Ectodermal cell (in vitro differentiated cells): ENCODE measurements around the gene PLAAT5.
"Not testable (repeated sequence)": the region's sequence is repeated elsewhere in the genome, so short reads cannot be mapped to it uniquely, and the experiment has no call there.

ENCODE experiments used
- H3K27ac ChIP-seq: 2 replicates; pipeline ENCODE4 v1.7.0; 2013; ENCODE audit warnings: mild to moderate bottlenecking, low read depth, low read length; ENCODE audit not compliant: insufficient read depth, poor library complexity, severe bottlenecking
- H3K27me3 ChIP-seq: 2 replicates; pipeline ENCODE4 v1.7.0; 2013; ENCODE audit warnings: mild to moderate bottlenecking, low read length; ENCODE audit not compliant: insufficient read depth, control insufficient read depth, poor library complexity, severe bottlenecking
- H3K36me3 ChIP-seq: one replicate; pipeline ENCODE4 v1.7.0; 2013; ENCODE audit warnings: low read length; ENCODE audit not compliant: control insufficient read depth, insufficient read depth
- H3K4me1 ChIP-seq: one replicate; pipeline ENCODE4 v1.7.0; 2013; ENCODE audit warnings: low read length; ENCODE audit not compliant: control insufficient read depth, insufficient read depth
- H3K4me3 ChIP-seq: 2 replicates; pipeline ENCODE4 v1.7.0; 2013; ENCODE audit warnings: low read depth, low read length, control low read depth; ENCODE audit not compliant: insufficient read depth
- H3K9me3 ChIP-seq: 2 replicates; pipeline ENCODE4 v1.7.0; 2013; ENCODE audit warnings: mild to moderate bottlenecking, low read length, moderate library complexity; ENCODE audit not compliant: control insufficient read depth
- WGBS, 2 experiments: methylation state at CpG; one replicate each; pipeline ENCODE4 v1.1.7; 2013; ENCODE audit warnings: missing lambda C conversion rate in 2 of 2; 5-methylcytosine and 5-hydroxymethylcytosine counted together

The PLAAT5 gene

DNA sequence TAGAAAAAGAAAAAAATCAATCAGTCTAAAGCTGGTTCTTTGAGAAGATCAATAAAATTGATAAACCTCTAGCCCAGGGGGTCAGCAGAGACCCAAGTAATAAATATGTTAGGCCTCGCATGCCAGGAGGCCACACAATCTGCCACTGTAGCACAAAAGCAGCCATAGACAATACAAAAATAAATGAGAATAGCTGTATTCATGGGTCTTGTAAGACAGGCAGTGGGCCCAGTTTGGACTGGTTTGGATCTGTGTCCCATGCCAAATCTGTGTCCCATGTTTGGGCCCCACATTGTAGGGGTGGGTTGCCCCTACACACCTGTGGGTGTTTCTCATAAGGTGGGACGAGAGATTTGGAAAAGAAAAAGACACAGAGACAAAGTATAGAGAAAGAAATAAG, 39.1 kb upstream of the PLAAT5 start:
- 69 to 73% methylated on average over 2 of the region's 2 CpGs for WGBS, 2 experiments
- Histone ChIP-seq H3K36me3 (no peaks in the 10 kb centered on the region), H3K27me3 (peaks cover 4% of the 10 kb centered on the region), H3K4me3 (no peak overlapping the region), H3K9me3 (no peaks in the 10 kb centered on the region), H3K27ac (no peak overlapping the region), H3K4me1 (peaks cover 20% of the 10 kb centered on the region)

DNA sequence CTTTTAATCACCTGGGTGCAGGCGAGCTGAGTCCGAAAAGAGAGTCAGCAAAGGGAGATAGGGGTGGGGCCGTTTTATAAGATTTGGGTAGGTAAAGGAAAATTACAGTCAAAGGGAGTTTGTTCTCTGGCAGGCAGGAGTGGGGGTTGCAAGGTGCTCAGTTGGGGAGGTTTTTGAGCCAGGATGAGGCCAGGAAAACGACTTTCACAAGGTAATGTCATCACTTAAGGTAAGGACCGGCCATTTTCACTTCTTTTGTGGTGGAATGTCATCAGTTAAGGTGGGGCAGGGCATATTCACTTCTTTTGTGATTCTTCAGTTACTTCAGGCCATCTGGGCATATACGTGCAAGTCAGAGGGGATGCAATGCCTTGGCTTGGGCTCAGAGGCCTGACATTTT, 38.4 kb upstream of the PLAAT5 start:
- not testable (repeated sequence) for H3K4me3 ChIP-seq, H3K27me3 ChIP-seq, H3K27ac ChIP-seq, H3K9me3 ChIP-seq, H3K36me3 ChIP-seq
- WGBS, 2 experiments = 33 to 35% methylated on average over 6 of the region's 6 CpGs
- H3K4me1 ChIP-seq = peaks cover 20% of the 10 kb centered on the region

DNA sequence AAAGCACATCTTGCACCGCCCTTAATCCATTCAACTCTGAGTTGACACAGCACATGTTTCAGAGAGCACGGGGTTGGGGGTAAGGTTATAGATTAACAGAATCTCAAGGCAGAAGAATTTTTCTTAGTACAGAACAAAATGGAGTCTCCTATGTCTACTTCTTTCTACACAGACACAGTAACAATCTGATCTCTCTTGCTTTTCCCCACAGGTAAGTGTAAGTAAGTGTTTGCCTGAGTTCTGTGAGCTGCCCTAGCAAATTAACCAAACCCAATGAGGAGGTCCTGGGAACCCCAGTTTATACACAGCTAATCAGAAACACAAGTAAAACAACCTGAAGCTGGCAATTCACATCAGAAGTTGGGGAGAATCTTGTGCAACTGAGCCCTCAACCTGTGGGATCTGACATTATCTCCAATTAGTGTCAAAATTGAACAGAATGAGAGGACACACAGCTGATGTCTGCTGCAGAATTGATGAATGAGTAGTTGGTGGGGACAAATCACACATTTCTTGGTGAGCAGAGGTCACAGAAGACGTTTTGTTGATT, 37.8 kb upstream of the PLAAT5 start:
- H3K4me1 ChIP-seq = peaks cover 20% of the 10 kb centered on the region
- not testable (repeated sequence) for H3K4me3 ChIP-seq, H3K27ac ChIP-seq, H3K27me3 ChIP-seq, H3K36me3 ChIP-seq, H3K9me3 ChIP-seq
- WGBS, 2 experiments = 11 to 17% methylated on average over 1 of the region's 3 CpGs

DNA sequence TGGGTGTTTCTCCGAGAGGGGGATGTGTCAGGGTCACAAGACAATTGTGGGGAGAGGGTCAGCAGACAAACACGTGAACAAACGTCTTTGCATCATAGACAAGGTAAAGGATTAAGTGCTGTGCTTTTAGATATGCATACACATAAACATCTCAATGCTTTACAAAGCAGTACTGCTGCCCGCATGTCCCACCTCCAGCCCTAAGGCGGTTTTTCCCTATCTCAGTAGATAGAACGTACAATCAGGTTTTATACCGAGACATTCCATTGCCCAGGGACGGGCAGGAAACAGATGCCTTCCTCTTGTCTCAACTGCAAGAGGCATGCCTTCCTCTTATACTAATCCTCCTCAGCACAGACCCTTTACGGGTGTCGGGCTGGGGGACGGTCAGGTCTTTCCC, 37.2 kb upstream of the PLAAT5 start:
- H3K36me3 ChIP-seq, H3K9me3 ChIP-seq, H3K4me3 ChIP-seq, H3K27me3 ChIP-seq, H3K27ac ChIP-seq: not testable (repeated sequence)
- H3K4me1 ChIP-seq = peaks cover 18% of the 10 kb centered on the region
- 20 to 21% methylated on average over 6 to 7 of the region's 11 CpGs for WGBS, 2 experiments

DNA sequence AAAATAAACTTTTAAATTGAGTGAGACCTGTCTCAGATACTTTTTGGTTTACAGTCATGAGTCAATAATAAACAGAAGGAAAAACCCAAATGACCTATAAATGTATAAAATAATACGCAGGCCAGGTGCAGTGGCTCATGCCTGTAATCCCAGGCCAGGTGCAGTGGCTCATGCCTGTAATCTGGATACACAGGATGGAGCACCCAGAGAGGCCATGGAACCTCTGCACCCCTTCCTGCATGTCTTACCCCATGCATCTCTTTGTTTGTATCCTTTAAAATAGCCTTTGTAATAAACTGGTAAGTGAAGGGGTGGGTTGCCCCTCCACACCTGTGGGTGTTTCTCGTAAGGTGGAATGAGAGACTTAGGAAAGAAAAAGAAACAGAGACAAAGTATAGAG, 36.7 kb upstream of the PLAAT5 start:
- WGBS, 2 experiments = 88 to 89% methylated on average over 2 of the region's 2 CpGs

DNA sequence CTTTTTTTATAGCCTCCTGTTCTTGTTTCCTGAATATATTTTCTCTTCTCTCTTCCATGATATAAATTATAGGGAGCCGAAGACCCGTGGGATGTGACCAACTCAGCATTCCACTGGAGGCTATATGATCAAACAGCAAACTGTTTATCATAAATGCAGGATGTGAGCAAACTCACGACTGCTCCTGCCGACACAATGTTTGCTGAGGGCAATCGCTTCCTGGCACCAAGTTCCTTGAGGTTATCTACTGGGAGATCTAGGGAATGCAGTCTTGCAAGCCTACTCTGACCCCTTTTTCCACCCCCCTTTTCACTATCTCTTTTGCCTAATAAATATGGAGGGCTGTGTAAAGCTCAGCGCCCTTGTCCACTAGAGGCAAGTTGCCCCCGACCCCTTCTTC, 32.2 kb upstream of the PLAAT5 start:
- WGBS, 2 experiments = 93 to 95% methylated on average over 7 of the region's 7 CpGs
- no peak overlapping the region for H3K4me3 ChIP-seq
- no peaks in the 10 kb centered on the region for H3K9me3 ChIP-seq
- no peak overlapping the region for H3K27ac ChIP-seq
- no peaks in the 10 kb centered on the region for H3K36me3 ChIP-seq
- H3K27me3 ChIP-seq = no peaks in the 10 kb centered on the region
- no peaks in the 10 kb centered on the region for H3K4me1 ChIP-seq

More for the DNA sequence above, 36.7 kb upstream of the PLAAT5 start:
- Histone ChIP-seq H3K36me3 (no peaks in the 10 kb centered on the region), H3K4me1 (peaks cover 15% of the 10 kb centered on the region), H3K9me3 (no peaks in the 10 kb centered on the region), H3K27me3 (peaks cover 4% of the 10 kb centered on the region), H3K4me3 (no peak overlapping the region), H3K27ac (no peak overlapping the region)

DNA sequence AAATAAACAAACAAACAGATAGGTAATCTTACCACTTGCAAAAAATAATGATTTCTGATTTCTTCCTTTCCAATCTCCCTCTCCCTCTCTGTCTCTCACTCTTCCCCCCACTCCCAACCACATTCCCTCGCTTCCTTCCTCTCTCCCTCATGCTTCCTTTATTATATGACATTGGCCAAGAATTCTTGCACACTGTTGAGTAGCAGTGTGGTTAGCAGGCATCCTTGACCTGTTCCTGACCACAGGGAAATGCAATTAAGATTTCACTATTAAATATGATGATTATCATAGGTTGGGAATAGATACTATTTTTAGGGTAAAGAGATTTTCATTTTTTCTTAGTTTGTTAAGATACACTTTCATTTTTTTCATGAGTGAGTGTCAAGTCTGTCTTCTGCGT, 30.9 kb upstream of the PLAAT5 start:
- Histone ChIP-seq H3K4me1 (no peaks in the 10 kb centered on the region), H3K27ac (no peak overlapping the region), H3K36me3 (no peaks in the 10 kb centered on the region), H3K9me3 (no peaks in the 10 kb centered on the region), H3K4me3 (no peak overlapping the region), H3K27me3 (no peaks in the 10 kb centered on the region)
- WGBS, 2 experiments = 87 to 100% methylated on average over 1 of the region's 2 CpGs

DNA sequence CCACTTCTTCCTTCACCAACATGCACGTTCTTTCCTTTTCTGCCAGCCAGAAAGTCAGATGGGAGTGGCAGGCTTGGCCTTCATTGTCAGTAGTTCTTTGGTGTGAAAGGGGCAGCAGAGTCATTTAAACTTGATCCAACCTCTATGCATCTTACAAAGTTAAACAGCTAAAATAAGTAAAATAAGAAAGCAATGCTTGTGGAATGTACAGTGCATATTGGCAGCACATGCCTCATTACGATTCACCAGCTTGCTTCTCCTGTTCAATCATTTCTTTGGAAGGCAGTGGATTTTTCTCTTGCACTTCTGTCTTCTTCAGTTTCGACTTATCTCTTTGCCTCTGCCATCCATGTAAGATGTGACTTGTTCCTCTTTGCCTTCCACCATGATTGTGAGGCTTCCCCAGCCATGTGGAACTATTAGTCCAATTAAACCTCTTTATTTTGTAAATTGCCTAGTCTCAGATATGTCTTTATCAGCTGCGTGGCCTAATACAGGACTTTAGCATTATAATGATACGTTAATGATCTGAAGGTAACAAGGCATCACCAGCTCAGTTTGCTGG, 29.7 kb upstream of the PLAAT5 start:
- no peak overlapping the region for H3K27ac ChIP-seq
- no peaks in the 10 kb centered on the region for H3K9me3 ChIP-seq
- no peaks in the 10 kb centered on the region for H3K36me3 ChIP-seq
- no peaks in the 10 kb centered on the region for H3K27me3 ChIP-seq
- H3K4me1 ChIP-seq = no peaks in the 10 kb centered on the region
- no peak overlapping the region for H3K4me3 ChIP-seq
- 92 to 94% methylated on average over 4 to 5 of the region's 5 CpGs for WGBS, 2 experiments

DNA sequence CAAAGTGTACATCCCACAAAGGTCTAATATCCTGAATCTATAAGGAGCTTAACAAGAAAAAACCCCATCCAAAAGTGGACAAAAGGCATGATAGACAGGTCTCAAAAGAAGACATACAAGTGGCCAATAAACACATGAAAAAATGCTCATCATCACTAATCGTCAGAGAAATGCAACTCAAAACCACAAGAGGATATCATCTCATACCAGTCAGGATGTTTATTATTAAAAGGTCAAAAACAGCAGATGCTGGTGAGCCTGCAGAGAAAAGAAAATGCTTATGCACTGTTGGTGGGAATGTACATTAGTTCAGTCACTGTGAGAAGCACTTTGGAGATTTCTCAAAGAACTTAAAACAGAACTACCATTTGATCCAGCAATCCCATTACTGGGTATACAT, 27.6 kb upstream of the PLAAT5 start:
- no peaks in the 10 kb centered on the region for H3K4me1 ChIP-seq
- H3K27ac ChIP-seq = no peak overlapping the region
- H3K36me3 ChIP-seq = no peaks in the 10 kb centered on the region
- no peaks in the 10 kb centered on the region for H3K9me3 ChIP-seq
- H3K4me3 ChIP-seq = no peak overlapping the region
- 84 to 91% methylated on average over 1 of the region's 1 CpG for WGBS, 2 experiments
- no peaks in the 10 kb centered on the region for H3K27me3 ChIP-seq

DNA sequence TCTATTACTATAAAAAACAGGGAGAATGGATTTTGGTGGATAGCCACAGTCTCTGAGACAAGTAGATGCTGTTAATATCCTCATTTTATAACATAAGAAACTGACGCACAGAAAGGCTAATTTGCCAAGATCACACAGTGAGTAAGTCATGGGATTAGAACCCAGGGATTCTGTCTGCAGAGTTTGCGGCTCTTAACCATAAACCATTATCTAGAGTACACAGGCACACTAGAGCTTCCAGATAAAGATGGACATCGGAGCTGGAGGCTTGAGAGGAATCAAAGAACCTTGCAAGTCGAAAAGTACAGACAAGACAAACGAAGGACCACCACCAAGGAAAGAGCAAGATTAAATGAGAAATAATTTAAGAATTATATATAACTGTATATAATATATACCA, 26.2 kb upstream of the PLAAT5 start:
- no peaks in the 10 kb centered on the region for H3K9me3 ChIP-seq
- H3K4me3 ChIP-seq = no peak overlapping the region
- no peak overlapping the region for H3K27ac ChIP-seq
- 90 to 100% methylated on average over 1 to 5 of the region's 5 CpGs for WGBS, 2 experiments
- no peaks in the 10 kb centered on the region for H3K27me3 ChIP-seq
- no peaks in the 10 kb centered on the region for H3K36me3 ChIP-seq
- H3K4me1 ChIP-seq = no peaks in the 10 kb centered on the region

DNA sequence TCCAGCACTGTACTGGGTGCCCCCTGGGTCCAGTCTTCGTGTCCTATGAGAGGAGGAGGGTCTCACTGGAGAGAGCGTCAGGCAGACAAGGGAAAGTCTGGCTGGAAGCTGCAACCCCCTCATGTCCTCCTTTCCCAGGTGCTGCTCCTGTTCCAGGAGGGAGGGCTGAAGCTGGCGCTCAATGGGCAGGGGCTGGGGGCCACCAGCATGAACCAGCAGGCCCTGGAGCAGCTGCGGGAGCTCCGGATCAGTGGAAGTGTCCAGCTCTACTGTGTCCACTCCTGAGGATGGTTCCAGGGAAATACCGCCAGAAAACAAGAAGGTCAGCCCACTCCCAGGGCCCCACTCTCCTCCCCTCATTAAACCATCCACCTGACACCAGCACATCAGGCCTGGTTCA, 25.1 kb upstream of the PLAAT5 start:
- Histone ChIP-seq H3K27ac (no peak overlapping the region), H3K27me3 (no peaks in the 10 kb centered on the region), H3K9me3 (no peaks in the 10 kb centered on the region), H3K4me3 (no peak overlapping the region), H3K36me3 (no peaks in the 10 kb centered on the region), H3K4me1 (no peaks in the 10 kb centered on the region)
- 92 to 95% methylated on average over 6 of the region's 6 CpGs for WGBS, 2 experiments
